ENCODE data around the gene FSTL4.
"Not testable (repeated sequence)": the region's sequence is repeated elsewhere in the genome, so short reads cannot be mapped to it uniquely, and the experiment has no call there.

Gene FSTL4

GRCh38 chr5:133189881-133190280 is 422.5 kb downstream of the FSTL4 start:
- ChIA-PET POLR2A (no interaction called here), CTCF (no interaction called here)
- DNase-seq (ENCODE audit: low read depth, low spot score): no peak
- H3K4me3 ChIP-seq (ENCODE audit: low read depth, low read length): no peak overlapping the region
- no peak for TF ChIP-seq CTCF (IDR thresholded peaks at IDR 0.05; ENCODE audit: insufficient read depth, low read length, missing control alignments)

GRCh38 chr5:133179405-133179804 is 432.9 kb downstream of the FSTL4 start:
- H3K4me3 ChIP-seq (ENCODE audit: low read depth, low read length): no peak overlapping the region
- POLR2A ChIA-PET: no interaction called here
- CTCF ChIA-PET: no interaction called here
- DNase-seq (ENCODE audit: low read depth, low spot score): no peak
- no peak for TF ChIP-seq CTCF (IDR thresholded peaks at IDR 0.05; ENCODE audit: insufficient read depth, low read length, missing control alignments)

GRCh38 chr5:133170756-133171387 is 441.5 kb downstream of the FSTL4 start:
- CTCF ChIA-PET; DNase-seq (ENCODE audit: low read depth, low spot score); H3K4me3 ChIP-seq (ENCODE audit: low read depth, low read length); POLR2A ChIA-PET: not testable (repeated sequence)

- TF ChIP-seq CTCF (IDR thresholded peaks at IDR 0.05; ENCODE audit: insufficient read depth, low read length, missing control alignments): no peak
- no peak overlapping the region for H3K4me3 ChIP-seq (ENCODE audit: low read depth, low read length)
- ChIA-PET POLR2A (no interaction called here), CTCF (no interaction called here)
- no peak for DNase-seq (ENCODE audit: low read depth, low spot score)
These were observed 447.6 kb downstream of the FSTL4 start for GRCh38 chr5:133164759-133165158.

- H3K4me3 ChIP-seq (ENCODE audit: low read depth, low read length): no peak overlapping the region
- ChIA-PET POLR2A (no interaction called here), CTCF (no interaction called here)
- DNase-seq (ENCODE audit: low read depth, low spot score): no peak
- no peak for TF ChIP-seq CTCF (IDR thresholded peaks at IDR 0.05; ENCODE audit: insufficient read depth, low read length, missing control alignments)
These were observed 448.5 kb downstream of the FSTL4 start for GRCh38 chr5:133163839-133164238.

- no peak overlapping the region for H3K4me3 ChIP-seq (ENCODE audit: low read depth, low read length)
- no peak for TF ChIP-seq CTCF (IDR thresholded peaks at IDR 0.05; ENCODE audit: insufficient read depth, low read length, missing control alignments)
- CTCF ChIA-PET: no interaction called here
- POLR2A ChIA-PET: no interaction called here
- DNase-seq (ENCODE audit: low read depth, low spot score): no peak
These were observed 452.8 kb downstream of the FSTL4 start for GRCh38 chr5:133159543-133159942.

- H3K4me3 ChIP-seq (ENCODE audit: low read depth, low read length): no peak overlapping the region
- DNase-seq (ENCODE audit: low read depth, low spot score): no peak
- POLR2A ChIA-PET: no interaction called here
- no peak for TF ChIP-seq CTCF (IDR thresholded peaks at IDR 0.05; ENCODE audit: insufficient read depth, low read length, missing control alignments)
- CTCF ChIA-PET: no interaction called here
These were observed 456.9 kb downstream of the FSTL4 start for GRCh38 chr5:133155326-133155969.
